ENCODE results near the gene CYP27C1. TPM values are rescaled to one million over a fixed set of nuclear protein-coding genes. Genes with fewer than 3 reads are reported as not detected.
A peak's percentile ranks its signal among the peaks of the same experiment; 100 is the strongest.

The CYP27C1 gene
- total RNA-seq, 1 donor from 2014 or later, result 10.2 TPM

DNA sequence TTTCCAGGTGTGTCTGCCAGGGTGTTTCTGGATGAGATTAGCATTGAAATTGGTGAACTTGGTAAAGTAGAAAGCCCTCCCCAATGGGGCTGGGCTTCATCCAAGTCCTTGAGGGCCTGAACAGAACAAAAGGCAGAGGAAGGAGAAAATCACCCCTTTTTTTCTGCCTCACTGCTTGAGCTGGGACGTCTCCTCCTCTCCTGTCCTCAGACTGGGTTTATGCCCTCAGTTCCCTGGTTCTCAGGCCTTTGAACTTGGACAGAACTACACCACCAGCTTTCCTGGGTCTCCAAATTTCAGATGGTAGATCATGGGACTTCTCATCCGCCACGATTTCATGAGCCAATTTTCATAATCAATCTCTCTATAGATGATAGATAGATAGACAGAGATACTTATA lies 59.4 kb downstream of the CYP27C1 start:
- no peaks in the 10 kb centered on the region for H3K9me3 Mint-ChIP-seq

GRCh38 chr2:127159543-127159942 lies 60.6 kb downstream of the CYP27C1 start:
- TF ChIP-seq, protein P1, sequence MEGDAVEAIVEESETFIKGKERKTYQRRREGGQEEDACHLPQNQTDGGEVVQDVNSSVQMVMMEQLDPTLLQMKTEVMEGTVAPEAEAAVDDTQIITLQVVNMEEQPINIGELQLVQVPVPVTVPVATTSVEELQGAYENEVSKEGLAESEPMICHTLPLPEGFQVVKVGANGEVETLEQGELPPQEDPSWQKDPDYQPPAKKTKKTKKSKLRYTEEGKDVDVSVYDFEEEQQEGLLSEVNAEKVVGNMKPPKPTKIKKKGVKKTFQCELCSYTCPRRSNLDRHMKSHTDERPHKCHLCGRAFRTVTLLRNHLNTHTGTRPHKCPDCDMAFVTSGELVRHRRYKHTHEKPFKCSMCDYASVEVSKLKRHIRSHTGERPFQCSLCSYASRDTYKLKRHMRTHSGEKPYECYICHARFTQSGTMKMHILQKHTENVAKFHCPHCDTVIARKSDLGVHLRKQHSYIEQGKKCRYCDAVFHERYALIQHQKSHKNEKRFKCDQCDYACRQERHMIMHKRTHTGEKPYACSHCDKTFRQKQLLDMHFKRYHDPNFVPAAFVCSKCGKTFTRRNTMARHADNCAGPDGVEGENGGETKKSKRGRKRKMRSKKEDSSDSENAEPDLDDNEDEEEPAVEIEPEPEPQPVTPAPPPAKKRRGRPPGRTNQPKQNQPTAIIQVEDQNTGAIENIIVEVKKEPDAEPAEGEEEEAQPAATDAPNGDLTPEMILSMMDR (conservative IDR thresholded peaks at IDR 0.05), result no peak
- Mint-ChIP-seq H3K4me3 (no peak overlapping the region), H3K27me3 (ENCODE audit: low read depth) (no peaks in the 10 kb centered on the region), H3K9me3 (no peaks in the 10 kb centered on the region), H3K36me3 (ENCODE audit: low read depth) (no peaks in the 10 kb centered on the region), H3K4me1 (peaks cover 17% of the 10 kb centered on the region), H3K27ac (ENCODE audit: unreplicated experiment) (no peak overlapping the region)
- DNase-seq (ENCODE audit: low read depth, low spot score), result no peak

More for the DNA sequence above, 59.4 kb downstream of the CYP27C1 start:
- Mint-ChIP-seq H3K4me3 (no peak overlapping the region), H3K4me1 (peaks cover 17% of the 10 kb centered on the region), H3K27me3 (ENCODE audit: low read depth) (no peaks in the 10 kb centered on the region), H3K36me3 (ENCODE audit: low read depth) (no peaks in the 10 kb centered on the region), H3K27ac (ENCODE audit: unreplicated experiment) (no peak overlapping the region)
- no peak for DNase-seq (ENCODE audit: low read depth, low spot score)
- TF ChIP-seq, protein P1 (conservative IDR thresholded peaks at IDR 0.05), result no peak

DNA sequence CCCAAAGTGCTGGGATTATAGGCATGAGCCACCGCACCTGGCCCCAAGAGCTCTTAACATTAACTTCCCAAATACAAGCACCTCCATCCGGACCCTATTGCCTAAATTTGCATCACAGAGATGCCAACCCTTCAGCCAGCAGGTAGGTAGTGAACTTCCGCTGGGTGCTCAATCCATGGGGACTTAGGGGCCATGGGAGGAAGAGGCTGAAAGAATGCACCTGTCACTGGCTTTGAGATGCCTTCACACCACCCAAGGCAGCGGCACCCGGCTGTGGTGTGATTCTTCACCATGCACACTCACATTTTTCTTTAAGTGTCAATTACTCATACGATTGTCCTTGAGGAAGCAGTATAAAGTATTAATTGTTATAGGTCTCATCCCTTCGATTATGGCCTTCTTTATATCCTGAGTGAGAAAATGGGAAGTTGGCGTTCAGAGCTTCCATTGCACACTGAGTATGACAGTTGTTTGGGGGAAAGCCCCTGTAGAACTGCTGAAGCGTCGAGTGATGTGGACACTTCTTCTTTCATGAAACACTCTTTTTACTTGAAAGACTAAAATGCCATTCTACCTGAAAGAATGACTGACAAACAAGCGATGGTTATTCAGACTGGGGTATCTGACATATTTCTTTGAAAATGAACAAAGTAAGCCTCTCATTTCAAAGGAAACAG lies 61.3 kb downstream of the CYP27C1 start:
- no peak for DNase-seq (ENCODE audit: low read depth, low spot score)
- no peak overlapping the region for H3K27ac Mint-ChIP-seq (ENCODE audit: unreplicated experiment)
- no peaks in the 10 kb centered on the region for H3K9me3 Mint-ChIP-seq
- H3K27me3 Mint-ChIP-seq (ENCODE audit: low read depth), result no peaks in the 10 kb centered on the region
- H3K4me1 Mint-ChIP-seq, result peaks cover 17% of the 10 kb centered on the region
- H3K36me3 Mint-ChIP-seq (ENCODE audit: low read depth), result no peaks in the 10 kb centered on the region
- H3K4me3 Mint-ChIP-seq, result no peak overlapping the region
- TF ChIP-seq, protein P1 (conservative IDR thresholded peaks at IDR 0.05), result no peak

GRCh38 chr2:127157651-127158485 lies 62.2 kb downstream of the CYP27C1 start:
- Mint-ChIP-seq H3K27me3 (ENCODE audit: low read depth) (no peaks in the 10 kb centered on the region), H3K4me1 (peaks cover 17% of the 10 kb centered on the region)
- TF ChIP-seq, protein P1 (conservative IDR thresholded peaks at IDR 0.05), result peak; percentile 57

DNA sequence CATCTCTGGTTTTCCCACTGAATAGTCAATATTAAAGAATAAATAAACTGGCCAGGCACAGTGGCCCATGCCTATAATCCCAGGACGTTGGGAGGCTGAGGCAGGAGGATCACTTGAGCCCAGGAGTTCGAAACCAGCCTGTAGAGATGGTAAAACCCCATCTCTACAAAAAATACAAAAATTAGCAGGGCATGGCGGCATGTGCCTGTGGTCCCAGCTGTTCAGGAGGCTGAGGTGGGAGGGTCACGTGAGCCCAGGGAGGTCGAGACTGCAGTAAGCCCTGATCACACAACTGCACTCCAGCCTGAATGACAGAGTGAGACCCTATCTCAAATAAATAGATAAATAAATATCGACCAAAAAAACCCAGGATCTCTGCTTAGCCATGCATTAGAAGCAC lies 63.0 kb downstream of the CYP27C1 start:
- Mint-ChIP-seq H3K9me3 (no peaks in the 10 kb centered on the region), H3K36me3 (ENCODE audit: low read depth) (no peaks in the 10 kb centered on the region), H3K4me1 (peaks cover 17% of the 10 kb centered on the region), H3K4me3 (no peak overlapping the region), H3K27ac (ENCODE audit: unreplicated experiment) (no peak overlapping the region), H3K27me3 (ENCODE audit: low read depth) (no peaks in the 10 kb centered on the region)
- TF ChIP-seq, protein P1 (conservative IDR thresholded peaks at IDR 0.05), result no peak
- no peak for DNase-seq (ENCODE audit: low read depth, low spot score)

More at GRCh38 chr2:127157651-127158485, 62.2 kb downstream of the CYP27C1 start:
- Mint-ChIP-seq H3K4me3 (no peak overlapping the region), H3K9me3 (no peaks in the 10 kb centered on the region), H3K27ac (ENCODE audit: unreplicated experiment) (no peak overlapping the region), H3K36me3 (ENCODE audit: low read depth) (no peaks in the 10 kb centered on the region)
- peak; percentile 60 for DNase-seq (ENCODE audit: low read depth, low spot score)
